PC-3 (cell line): ENCODE measurements around the gene BLTP3B.

ENCODE experiments used
- CTCF ChIP-seq: fragments of 300-600 bp; sonication (generic); conservative IDR thresholded peaks from 2 replicates; pipeline ENCODE4 v1.5.1; 2017; ENCODE audit warnings: antibody characterized with exemption, low read depth, mild to moderate bottlenecking, low read length
- EZH2 ChIP-seq: fragments of 300-600 bp; sonication (generic); IDR thresholded peaks from one replicate; pipeline ENCODE4 v1.6.1; 2017; ENCODE audit warnings: antibody characterized with exemption, mild to moderate bottlenecking, low read length; ENCODE audit not compliant: unreplicated experiment
- EZH2phosphoT487 ChIP-seq: fragments of 300-600 bp; sonication (generic); IDR thresholded peaks from 2 replicates; pipeline ENCODE4 v1.6.1; 2018; ENCODE audit warnings: mild to moderate bottlenecking, antibody characterized with exemption, low read length, borderline replicate concordance

GRCh38 chr12:100159391-100160104 is 16.9 kb upstream of the BLTP3B start:
- TF ChIP-seq CTCF (no peak), EZH2phosphoT487 (no peak), EZH2 (no peak)
